ENCODE measurements around the gene MSLN. TPM values are rescaled to one million over a fixed set of nuclear protein-coding genes. Genes with fewer than 3 reads are reported as not detected.

Gene MSLN
- total and polyA plus RNA-seq, 2 experiments from 2014 or later = 0.10 TPM; not detected in 1

DNA sequence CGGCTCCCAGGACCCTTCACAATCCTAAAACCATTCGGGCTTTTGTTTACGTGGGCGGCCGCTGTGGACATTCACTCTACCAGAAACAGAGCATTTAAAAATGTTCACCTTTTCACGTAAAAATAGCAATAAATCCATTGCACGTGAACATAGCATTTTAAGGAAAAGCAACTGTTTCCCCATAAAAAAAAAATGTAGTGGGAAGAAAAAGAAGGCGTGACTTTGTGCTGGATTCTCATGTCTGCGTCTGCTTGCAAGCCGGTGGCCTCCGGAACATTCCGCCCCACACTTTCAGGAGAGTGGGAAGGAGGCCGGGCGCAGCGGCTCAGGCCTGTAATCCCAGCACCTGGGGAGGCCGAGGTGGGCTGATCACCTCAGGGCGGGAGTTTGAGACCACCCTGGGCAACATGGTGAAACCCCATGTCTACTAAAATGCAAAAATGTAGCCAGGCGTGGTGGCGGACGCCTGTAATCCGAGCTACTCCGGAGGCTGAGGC, 53.4 kb downstream of the MSLN start:
- H3K4me1 ChIP-seq (ENCODE audit: insufficient read depth) = no peaks in the 10 kb centered on the region
- H3K9me2 ChIP-seq (ENCODE audit: insufficient read depth) = no peaks in the 10 kb centered on the region
- Mint-ChIP-seq H3K27me3 (ENCODE audit: insufficient read depth, low read depth, poor library complexity) (peaks cover 14% of the 10 kb centered on the region), H3K36me3 (ENCODE audit: low read depth) (no peaks in the 10 kb centered on the region), H3K9me3 (peaks cover 2% of the 10 kb centered on the region; the same call in 2 of the 3 replicates), H3K27ac (no peak overlapping the region), H3K4me1 (peaks cover 2% of the 10 kb centered on the region), H3K4me3 (peak overlapping the region; percentile 59)
- TF ChIP-seq, protein P1, sequence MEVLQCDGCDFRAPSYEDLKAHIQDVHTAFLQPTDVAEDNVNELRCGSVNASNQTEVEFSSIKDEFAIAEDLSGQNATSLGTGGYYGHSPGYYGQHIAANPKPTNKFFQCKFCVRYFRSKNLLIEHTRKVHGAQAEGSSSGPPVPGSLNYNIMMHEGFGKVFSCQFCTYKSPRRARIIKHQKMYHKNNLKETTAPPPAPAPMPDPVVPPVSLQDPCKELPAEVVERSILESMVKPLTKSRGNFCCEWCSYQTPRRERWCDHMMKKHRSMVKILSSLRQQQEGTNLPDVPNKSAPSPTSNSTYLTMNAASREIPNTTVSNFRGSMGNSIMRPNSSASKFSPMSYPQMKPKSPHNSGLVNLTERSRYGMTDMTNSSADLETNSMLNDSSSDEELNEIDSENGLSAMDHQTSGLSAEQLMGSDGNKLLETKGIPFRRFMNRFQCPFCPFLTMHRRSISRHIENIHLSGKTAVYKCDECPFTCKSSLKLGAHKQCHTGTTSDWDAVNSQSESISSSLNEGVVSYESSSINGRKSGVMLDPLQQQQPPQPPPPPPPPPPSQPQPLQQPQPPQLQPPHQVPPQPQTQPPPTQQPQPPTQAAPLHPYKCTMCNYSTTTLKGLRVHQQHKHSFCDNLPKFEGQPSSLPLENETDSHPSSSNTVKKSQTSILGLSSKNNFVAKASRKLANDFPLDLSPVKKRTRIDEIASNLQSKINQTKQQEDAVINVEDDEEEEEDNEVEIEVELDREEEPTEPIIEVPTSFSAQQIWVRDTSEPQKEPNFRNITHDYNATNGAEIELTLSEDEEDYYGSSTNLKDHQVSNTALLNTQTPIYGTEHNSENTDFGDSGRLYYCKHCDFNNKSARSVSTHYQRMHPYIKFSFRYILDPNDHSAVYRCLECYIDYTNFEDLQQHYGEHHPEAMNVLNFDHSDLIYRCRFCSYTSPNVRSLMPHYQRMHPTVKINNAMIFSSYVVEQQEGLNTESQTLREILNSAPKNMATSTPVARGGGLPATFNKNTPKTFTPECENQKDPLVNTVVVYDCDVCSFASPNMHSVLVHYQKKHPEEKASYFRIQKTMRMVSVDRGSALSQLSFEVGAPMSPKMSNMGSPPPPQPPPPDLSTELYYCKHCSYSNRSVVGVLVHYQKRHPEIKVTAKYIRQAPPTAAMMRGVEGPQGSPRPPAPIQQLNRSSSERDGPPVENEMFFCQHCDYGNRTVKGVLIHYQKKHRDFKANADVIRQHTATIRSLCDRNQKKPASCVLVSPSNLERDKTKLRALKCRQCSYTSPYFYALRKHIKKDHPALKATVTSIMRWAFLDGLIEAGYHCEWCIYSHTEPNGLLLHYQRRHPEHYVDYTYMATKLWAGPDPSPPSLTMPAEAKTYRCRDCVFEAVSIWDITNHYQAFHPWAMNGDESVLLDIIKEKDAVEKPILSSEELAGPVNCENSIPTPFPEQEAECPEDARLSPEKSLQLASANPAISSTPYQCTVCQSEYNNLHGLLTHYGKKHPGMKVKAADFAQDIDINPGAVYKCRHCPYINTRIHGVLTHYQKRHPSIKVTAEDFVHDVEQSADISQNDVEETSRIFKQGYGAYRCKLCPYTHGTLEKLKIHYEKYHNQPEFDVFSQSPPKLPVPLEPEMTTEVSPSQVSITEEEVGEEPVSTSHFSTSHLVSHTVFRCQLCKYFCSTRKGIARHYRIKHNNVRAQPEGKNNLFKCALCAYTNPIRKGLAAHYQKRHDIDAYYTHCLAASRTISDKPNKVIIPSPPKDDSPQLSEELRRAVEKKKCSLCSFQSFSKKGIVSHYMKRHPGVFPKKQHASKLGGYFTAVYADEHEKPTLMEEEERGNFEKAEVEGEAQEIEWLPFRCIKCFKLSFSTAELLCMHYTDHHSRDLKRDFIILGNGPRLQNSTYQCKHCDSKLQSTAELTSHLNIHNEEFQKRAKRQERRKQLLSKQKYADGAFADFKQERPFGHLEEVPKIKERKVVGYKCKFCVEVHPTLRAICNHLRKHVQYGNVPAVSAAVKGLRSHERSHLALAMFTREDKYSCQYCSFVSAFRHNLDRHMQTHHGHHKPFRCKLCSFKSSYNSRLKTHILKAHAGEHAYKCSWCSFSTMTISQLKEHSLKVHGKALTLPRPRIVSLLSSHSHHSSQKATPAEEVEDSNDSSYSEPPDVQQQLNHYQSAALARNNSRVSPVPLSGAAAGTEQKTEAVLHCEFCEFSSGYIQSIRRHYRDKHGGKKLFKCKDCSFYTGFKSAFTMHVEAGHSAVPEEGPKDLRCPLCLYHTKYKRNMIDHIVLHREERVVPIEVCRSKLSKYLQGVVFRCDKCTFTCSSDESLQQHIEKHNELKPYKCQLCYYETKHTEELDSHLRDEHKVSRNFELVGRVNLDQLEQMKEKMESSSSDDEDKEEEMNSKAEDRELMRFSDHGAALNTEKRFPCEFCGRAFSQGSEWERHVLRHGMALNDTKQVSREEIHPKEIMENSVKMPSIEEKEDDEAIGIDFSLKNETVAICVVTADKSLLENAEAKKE (CRISPR knock-in tag; IDR thresholded peaks at IDR 0.05) = no peak
- TF ChIP-seq, protein P2, sequence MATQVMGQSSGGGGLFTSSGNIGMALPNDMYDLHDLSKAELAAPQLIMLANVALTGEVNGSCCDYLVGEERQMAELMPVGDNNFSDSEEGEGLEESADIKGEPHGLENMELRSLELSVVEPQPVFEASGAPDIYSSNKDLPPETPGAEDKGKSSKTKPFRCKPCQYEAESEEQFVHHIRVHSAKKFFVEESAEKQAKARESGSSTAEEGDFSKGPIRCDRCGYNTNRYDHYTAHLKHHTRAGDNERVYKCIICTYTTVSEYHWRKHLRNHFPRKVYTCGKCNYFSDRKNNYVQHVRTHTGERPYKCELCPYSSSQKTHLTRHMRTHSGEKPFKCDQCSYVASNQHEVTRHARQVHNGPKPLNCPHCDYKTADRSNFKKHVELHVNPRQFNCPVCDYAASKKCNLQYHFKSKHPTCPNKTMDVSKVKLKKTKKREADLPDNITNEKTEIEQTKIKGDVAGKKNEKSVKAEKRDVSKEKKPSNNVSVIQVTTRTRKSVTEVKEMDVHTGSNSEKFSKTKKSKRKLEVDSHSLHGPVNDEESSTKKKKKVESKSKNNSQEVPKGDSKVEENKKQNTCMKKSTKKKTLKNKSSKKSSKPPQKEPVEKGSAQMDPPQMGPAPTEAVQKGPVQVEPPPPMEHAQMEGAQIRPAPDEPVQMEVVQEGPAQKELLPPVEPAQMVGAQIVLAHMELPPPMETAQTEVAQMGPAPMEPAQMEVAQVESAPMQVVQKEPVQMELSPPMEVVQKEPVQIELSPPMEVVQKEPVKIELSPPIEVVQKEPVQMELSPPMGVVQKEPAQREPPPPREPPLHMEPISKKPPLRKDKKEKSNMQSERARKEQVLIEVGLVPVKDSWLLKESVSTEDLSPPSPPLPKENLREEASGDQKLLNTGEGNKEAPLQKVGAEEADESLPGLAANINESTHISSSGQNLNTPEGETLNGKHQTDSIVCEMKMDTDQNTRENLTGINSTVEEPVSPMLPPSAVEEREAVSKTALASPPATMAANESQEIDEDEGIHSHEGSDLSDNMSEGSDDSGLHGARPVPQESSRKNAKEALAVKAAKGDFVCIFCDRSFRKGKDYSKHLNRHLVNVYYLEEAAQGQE (IDR thresholded peaks at IDR 0.05; ENCODE audit: unreplicated experiment) = no peak
- H3K4me3 ChIP-seq = peak overlapping the region; percentile 66
- ATAC-seq (no peak), DNase-seq (ENCODE audit: low spot score) (no peak)
- no peaks in the 10 kb centered on the region for H3K36me3 ChIP-seq (ENCODE audit: insufficient read depth)
- H3K27me3 ChIP-seq (ENCODE audit: insufficient read depth) = no peaks in the 10 kb centered on the region; the same call in 1 of the 2 replicates
- H4K20me1 ChIP-seq (replicated peaks; ENCODE audit: insufficient read depth) = peaks cover 3% of the 10 kb centered on the region; the same call in 1 of the 2 replicates
- peak overlapping the region; percentile 97 for H2AFZ ChIP-seq
- no peak overlapping the region for H3K27ac ChIP-seq (ENCODE audit: low read depth)
- H3K4me2 ChIP-seq = peak overlapping the region; percentile 84
- peaks cover 8% of the 10 kb centered on the region; the same call in 1 of the 2 replicates for H3F3A ChIP-seq (replicated peaks; ENCODE audit: low read depth)
- H3K79me2 ChIP-seq (replicated peaks; ENCODE audit: insufficient read depth) = no peaks in the 10 kb centered on the region
